Measurements from ENCODE around the gene TMEM250. TPM values are rescaled to one million over a fixed set of nuclear protein-coding genes. Genes with fewer than 3 reads are reported as not detected.

TMEM250 gene
- total and polyA plus RNA-seq, 2 donors, result 13.6 to 43.1 TPM

GRCh38 chr9:136142859-136143214, 24.2 kb upstream of the TMEM250 start:
- 49% methylated on average over 13 of the region's 13 CpGs for WGBS

GRCh38 chr9:136142414-136142796, 23.7 kb upstream of the TMEM250 start:
- 81% methylated on average over 6 of the region's 6 CpGs for WGBS
- no peak for DNase-seq (ENCODE audit: extremely low spot score)
- Histone ChIP-seq H3K4me3 (ENCODE audit: low read depth, low read length) (no peak overlapping the region), H3K27ac (ENCODE audit: low read depth) (no peak overlapping the region), H3K4me1 (ENCODE audit: insufficient read depth) (no peaks in the 10 kb centered on the region), H3K36me3 (ENCODE audit: insufficient read depth) (no peaks in the 10 kb centered on the region)

More at GRCh38 chr9:136142859-136143214, 24.2 kb upstream of the TMEM250 start:
- Histone ChIP-seq H3K4me3 (ENCODE audit: low read depth, low read length) (no peak overlapping the region), H3K4me1 (ENCODE audit: insufficient read depth) (no peaks in the 10 kb centered on the region), H3K36me3 (ENCODE audit: insufficient read depth) (no peaks in the 10 kb centered on the region), H3K27ac (ENCODE audit: low read depth) (no peak overlapping the region)
- no peak for DNase-seq (ENCODE audit: extremely low spot score)

GRCh38 chr9:136141682-136142413, 23.2 kb upstream of the TMEM250 start:
- 75% methylated on average over 19 of the region's 19 CpGs for WGBS
- H3K4me1 ChIP-seq (ENCODE audit: insufficient read depth), result no peaks in the 10 kb centered on the region
- no peak overlapping the region for H3K27ac ChIP-seq (ENCODE audit: low read depth)
- no peak overlapping the region for H3K4me3 ChIP-seq (ENCODE audit: low read depth, low read length)
- no peaks in the 10 kb centered on the region for H3K36me3 ChIP-seq (ENCODE audit: insufficient read depth)
- DNase-seq (ENCODE audit: extremely low spot score), result no peak

GRCh38 chr9:136140966-136141365, 22.3 kb upstream of the TMEM250 start:
- no peaks in the 10 kb centered on the region for H3K4me1 ChIP-seq (ENCODE audit: insufficient read depth)
- no peak overlapping the region for H3K4me3 ChIP-seq (ENCODE audit: low read depth, low read length)
- 45% methylated on average over 14 of the region's 14 CpGs for WGBS
- peak; percentile 62 for DNase-seq (ENCODE audit: extremely low spot score)
- no peak overlapping the region for H3K27ac ChIP-seq (ENCODE audit: low read depth)
- no peaks in the 10 kb centered on the region for H3K36me3 ChIP-seq (ENCODE audit: insufficient read depth)

- Histone ChIP-seq H3K36me3 (ENCODE audit: insufficient read depth) (no peaks in the 10 kb centered on the region), H3K4me3 (ENCODE audit: low read depth, low read length) (no peak overlapping the region), H3K4me1 (ENCODE audit: insufficient read depth) (no peaks in the 10 kb centered on the region), H3K27ac (ENCODE audit: low read depth) (no peak overlapping the region)
- WGBS, result 91% methylated on average over 5 of the region's 5 CpGs
- no peak for DNase-seq (ENCODE audit: extremely low spot score)
Observed at GRCh38 chr9:136140046-136140445, 21.4 kb upstream of the TMEM250 start.

GRCh38 chr9:136138566-136138965, 19.9 kb upstream of the TMEM250 start:
- WGBS, result 13% methylated on average over 9 of the region's 9 CpGs

GRCh38 chr9:136137321-136138265, 18.9 kb upstream of the TMEM250 start:
- WGBS, result 71% methylated on average over 27 of the region's 27 CpGs
- no peaks in the 10 kb centered on the region for H3K36me3 ChIP-seq (ENCODE audit: insufficient read depth)
- H3K27ac ChIP-seq (ENCODE audit: low read depth), result no peak overlapping the region
- no peak overlapping the region for H3K4me3 ChIP-seq (ENCODE audit: low read depth, low read length)
- H3K4me1 ChIP-seq (ENCODE audit: insufficient read depth), result no peaks in the 10 kb centered on the region
- DNase-seq (ENCODE audit: extremely low spot score), result no peak

More at GRCh38 chr9:136138566-136138965, 19.9 kb upstream of the TMEM250 start:
- no peak overlapping the region for H3K4me3 ChIP-seq (ENCODE audit: low read depth, low read length)
- no peaks in the 10 kb centered on the region for H3K36me3 ChIP-seq (ENCODE audit: insufficient read depth)
- no peak overlapping the region for H3K27ac ChIP-seq (ENCODE audit: low read depth)
- no peaks in the 10 kb centered on the region for H3K4me1 ChIP-seq (ENCODE audit: insufficient read depth)
- no peak for DNase-seq (ENCODE audit: extremely low spot score)

- no peaks in the 10 kb centered on the region for H3K36me3 ChIP-seq (ENCODE audit: insufficient read depth)
- no peak for DNase-seq (ENCODE audit: extremely low spot score)
- H3K27ac ChIP-seq (ENCODE audit: low read depth), result no peak overlapping the region
- no peak overlapping the region for H3K4me3 ChIP-seq (ENCODE audit: low read depth, low read length)
- 81% methylated on average over 33 of the region's 33 CpGs for WGBS
- H3K4me1 ChIP-seq (ENCODE audit: insufficient read depth), result no peaks in the 10 kb centered on the region
Observed at GRCh38 chr9:136136127-136136925, 17.7 kb upstream of the TMEM250 start.

- no peak for DNase-seq (ENCODE audit: extremely low spot score)
- WGBS, result 49% methylated on average over 18 of the region's 18 CpGs
- no peak overlapping the region for H3K4me3 ChIP-seq (ENCODE audit: low read depth, low read length)
- H3K36me3 ChIP-seq (ENCODE audit: insufficient read depth), result no peaks in the 10 kb centered on the region
- H3K27ac ChIP-seq (ENCODE audit: low read depth), result no peak overlapping the region
- no peaks in the 10 kb centered on the region for H3K4me1 ChIP-seq (ENCODE audit: insufficient read depth)
Observed at GRCh38 chr9:136135326-136136126, 16.9 kb upstream of the TMEM250 start.

- Histone ChIP-seq H3K36me3 (ENCODE audit: insufficient read depth) (no peaks in the 10 kb centered on the region), H3K4me3 (ENCODE audit: low read depth, low read length) (no peak overlapping the region), H3K4me1 (ENCODE audit: insufficient read depth) (no peaks in the 10 kb centered on the region), H3K27ac (ENCODE audit: low read depth) (no peak overlapping the region)
- DNase-seq (ENCODE audit: extremely low spot score), result no peak
- whole genome bisulfite sequencing, result 19% methylated on average over 18 of the region's 18 CpGs
Observed at GRCh38 chr9:136133959-136134484, 15.3 kb upstream of the TMEM250 start.

- no peak for DNase-seq (ENCODE audit: extremely low spot score)
- Histone ChIP-seq H3K4me1 (ENCODE audit: insufficient read depth) (no peaks in the 10 kb centered on the region), H3K4me3 (ENCODE audit: low read depth, low read length) (peak overlapping the region; percentile 36), H3K27ac (ENCODE audit: low read depth) (no peak overlapping the region), H3K36me3 (ENCODE audit: insufficient read depth) (no peaks in the 10 kb centered on the region)
- 2% methylated on average over 69 of the region's 69 CpGs for WGBS
Observed at GRCh38 chr9:136133191-136133958, 14.7 kb upstream of the TMEM250 start.

GRCh38 chr9:136132512-136133050, 13.9 kb upstream of the TMEM250 start:
- no peak overlapping the region for H3K27ac ChIP-seq (ENCODE audit: low read depth)
- no peak for DNase-seq (ENCODE audit: extremely low spot score)
- WGBS, result 8% methylated on average over 52 of the region's 52 CpGs
- no peak overlapping the region for H3K4me3 ChIP-seq (ENCODE audit: low read depth, low read length)
- H3K4me1 ChIP-seq (ENCODE audit: insufficient read depth), result no peaks in the 10 kb centered on the region
- no peaks in the 10 kb centered on the region for H3K36me3 ChIP-seq (ENCODE audit: insufficient read depth)
